Stimulated activated CD4-positive, alpha-beta T cell treated with anti-CD3 and anti-CD28 coated beads, Interleukin-12 subunit alpha, Interleukin-12 subunit beta, amount 100 ng/mL, for 4 hours (primary cell): ENCODE data around the gene STARD5.

Experiments
- DNase-seq: peaks from one replicate; pipeline ENCODE4 v3.0.0-alpha.2; 2020

STARD5 gene

GRCh38 chr15:81289910-81290309, 34.0 kb downstream of the STARD5 start:
- no peak for DNase-seq

GRCh38 chr15:81288616-81289015, 35.3 kb downstream of the STARD5 start:
- no peak for DNase-seq

GRCh38 chr15:81288040-81288439, 35.9 kb downstream of the STARD5 start:
- DNase-seq = no peak

DNA sequence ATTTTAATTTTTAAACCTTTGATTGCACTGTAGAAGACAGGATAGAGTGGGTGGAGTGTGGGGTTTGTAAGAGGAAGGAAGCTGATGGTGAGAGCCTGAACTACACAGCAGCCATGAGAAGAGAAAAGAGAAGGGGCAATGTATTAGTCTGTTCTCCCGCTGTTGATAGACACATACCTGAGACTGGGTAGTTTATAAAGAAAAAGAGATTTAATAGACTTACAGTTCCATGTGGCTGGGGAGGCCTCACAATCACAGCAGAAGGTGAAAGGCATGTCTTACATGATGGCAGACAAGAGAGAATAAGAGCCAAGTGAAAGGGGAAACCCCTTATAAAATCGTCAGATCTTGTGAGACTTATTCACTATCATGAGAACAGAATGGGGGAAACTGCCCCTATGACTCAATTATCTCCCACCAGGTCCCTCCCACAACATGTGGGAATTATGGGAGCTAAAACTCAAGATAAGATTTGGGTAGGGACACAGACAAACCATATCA, 37.3 kb downstream of the STARD5 start:
- DNase-seq = no peak

DNA sequence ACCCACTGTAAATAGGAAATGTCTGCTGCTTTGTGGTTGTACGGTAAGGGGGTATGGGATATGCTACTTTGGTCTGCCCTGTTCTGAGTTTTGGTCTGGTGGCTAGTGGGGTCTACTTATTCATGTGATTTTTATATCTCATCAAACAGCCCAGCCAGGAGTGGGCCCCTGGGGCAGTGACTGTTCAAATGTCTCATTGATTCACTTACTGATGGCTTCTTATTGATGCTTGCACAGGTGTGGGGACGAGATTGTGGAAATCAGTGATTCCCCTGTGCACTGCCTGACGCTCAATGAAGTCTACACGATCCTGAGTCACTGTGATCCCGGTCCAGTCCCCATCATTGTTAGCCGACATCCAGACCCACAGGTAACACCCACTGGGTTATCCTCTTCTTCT, 38.5 kb downstream of the STARD5 start:
- DNase-seq = no peak

- DNase-seq = no peak
Observed at GRCh38 chr15:81284256-81285031, 39.5 kb downstream of the STARD5 start.

DNA sequence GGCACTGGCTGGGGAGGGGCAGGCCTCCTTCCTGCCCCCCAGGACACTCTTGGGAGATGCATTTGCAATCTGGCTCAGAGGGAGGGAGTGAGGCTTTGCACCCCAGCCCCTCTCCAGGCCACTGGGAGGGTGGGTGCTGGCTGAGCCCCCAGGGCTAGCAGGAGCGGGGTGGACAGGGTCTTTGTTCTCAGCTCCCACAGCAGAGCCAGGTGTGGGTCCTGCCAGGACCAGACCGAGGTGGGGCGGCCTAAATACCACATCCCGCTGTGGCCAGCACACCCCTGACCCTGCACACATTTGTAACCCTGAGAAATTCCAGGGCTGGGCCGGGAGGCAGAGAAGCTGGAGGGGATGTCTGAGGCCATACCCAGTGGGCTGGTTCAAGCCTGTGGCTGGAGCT, 41.0 kb downstream of the STARD5 start:
- no peak for DNase-seq

DNA sequence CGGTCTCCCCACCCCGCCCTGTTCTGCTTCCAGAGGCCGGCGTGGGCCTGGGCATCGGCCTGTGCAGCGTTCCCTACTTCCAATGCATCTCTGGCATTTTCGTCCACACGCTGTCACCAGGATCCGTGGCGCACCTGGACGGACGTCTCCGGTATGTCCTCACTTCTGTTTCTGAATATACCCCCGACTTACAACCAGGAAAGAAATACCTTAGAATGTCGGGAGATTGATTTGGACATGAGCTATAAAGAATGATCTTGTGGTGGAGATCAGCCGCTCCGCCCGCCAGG, 41.4 kb downstream of the STARD5 start:
- DNase-seq = no peak

DNA sequence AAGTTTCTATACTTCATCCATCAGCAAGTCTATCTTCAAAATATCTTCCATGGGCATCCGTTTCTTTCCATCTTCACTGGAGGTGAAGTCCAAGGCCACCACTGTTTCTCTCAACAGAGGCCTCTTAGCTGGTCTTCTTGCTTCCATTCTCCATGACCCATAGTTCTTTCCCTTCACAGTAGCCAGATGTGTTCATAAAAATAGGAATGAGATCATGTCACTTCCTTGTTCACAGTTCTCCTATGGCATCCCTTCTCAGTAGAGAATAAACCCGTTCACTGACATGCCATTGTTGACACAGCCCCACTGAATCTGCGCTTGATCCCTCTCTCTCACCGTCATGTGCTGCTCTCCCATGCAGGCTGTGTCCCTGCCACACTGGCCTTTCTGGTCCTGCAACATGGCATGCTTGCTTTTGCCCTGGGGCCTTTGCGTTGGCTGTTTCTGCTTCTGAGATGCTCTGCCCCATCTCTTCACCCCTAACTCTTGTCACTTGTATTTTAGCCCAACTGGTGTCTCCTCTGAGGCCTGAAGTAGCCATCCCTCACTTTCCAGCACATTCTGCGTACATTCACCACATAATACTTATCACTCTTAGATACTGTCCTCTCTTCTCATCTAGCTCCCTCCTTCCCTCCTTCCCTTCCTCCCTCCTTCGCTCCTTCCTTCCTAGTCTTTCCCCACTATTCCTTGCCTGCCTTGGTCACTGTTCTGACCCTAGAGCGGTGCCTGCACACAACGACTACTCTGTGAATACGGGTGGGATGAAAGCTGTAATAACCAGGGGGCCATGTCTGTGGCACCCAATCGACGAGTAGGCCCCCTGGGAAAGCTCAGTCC, 42.0 kb downstream of the STARD5 start:
- no peak for DNase-seq

DNA sequence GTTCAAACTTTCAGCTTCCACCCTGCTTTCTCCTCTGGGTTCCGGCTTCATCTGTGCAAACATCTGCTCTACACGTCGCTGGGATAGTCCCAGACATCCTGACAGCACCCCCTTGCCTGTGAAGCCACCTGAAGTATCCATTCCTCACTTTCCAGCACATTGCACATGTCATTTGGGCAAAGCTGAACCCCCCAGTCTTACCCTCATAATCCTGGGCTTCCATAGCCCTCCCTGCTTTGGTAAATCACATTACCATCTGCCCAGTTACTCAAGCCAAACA, 42.5 kb downstream of the STARD5 start:
- DNase-seq = no peak

DNA sequence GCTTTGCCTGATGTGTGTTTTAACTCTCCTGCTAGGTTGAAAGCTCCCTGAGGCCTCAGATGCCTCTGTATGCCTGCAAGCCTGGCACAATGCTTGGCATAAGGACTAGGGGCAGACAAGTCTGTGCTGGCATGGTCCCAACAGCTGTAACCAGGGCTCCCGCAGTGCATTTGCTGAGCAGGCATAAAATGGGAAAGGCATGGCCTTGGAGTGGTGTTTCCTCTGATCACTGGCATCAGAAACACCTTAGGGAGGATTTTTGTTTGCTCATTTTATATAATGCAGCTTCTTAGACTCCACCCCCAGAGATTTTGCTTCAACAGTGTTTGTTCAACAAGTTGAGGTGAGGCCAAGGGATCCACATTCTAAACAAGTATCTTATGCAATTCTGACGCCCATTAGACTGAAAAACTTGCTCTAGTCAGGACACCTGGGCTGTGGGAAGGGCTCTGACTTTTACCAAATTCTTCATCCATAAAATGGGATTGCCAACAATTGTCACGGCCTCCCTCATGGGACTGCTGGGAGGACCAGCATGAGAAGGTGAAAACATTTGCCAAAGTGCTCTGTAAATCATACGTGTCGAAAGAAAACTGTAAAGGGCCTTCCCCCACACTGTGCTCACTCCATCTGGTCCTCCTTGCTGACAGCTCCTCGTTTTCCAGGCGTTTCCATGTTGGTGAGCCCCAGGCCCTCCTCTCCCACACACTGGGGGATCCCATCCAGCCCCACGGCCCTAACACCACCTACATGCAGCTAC, 43.1 kb downstream of the STARD5 start:
- DNase-seq = no peak

DNA sequence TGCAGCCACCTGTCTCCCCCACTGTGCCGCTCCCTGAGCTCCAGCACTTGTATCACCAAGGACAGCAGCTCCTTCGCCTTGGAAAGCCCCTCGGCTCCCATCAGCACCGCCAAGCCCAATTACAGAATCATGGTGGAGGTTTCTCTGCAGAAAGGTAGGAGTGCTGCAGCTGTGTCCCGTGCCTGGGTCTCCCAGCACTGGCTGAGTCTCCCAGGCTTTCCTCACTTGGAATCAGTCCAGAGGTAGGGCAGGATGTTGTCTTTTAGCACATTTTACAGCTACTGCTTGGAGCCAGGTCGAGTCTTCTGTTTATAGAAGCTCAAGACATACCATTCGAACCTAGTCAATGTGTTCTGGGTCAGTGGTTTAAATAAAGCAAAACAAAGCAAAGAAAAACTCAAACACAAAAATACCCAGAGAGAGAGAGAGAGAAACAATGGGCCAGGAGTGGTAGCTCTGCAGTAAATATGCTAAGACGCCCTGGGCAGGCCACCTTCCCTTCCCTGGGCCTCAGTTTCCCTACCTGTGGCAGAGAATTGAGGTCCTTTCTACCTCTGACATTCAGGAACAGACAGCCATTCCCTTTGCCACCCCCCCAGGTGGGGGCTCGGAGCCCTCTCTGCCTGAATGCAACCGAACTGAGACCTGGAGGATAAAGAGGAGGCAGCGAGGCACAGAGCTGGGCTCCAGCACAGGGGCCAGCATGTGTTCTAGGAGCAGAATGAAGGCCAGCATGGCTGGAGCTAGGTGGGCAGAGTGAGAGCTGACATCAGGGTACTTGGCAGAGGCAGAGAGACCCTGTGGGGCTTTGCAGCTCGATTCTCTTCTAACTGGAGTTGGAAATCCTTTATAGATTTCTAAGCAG, 44.1 kb downstream of the STARD5 start:
- no peak for DNase-seq

DNA sequence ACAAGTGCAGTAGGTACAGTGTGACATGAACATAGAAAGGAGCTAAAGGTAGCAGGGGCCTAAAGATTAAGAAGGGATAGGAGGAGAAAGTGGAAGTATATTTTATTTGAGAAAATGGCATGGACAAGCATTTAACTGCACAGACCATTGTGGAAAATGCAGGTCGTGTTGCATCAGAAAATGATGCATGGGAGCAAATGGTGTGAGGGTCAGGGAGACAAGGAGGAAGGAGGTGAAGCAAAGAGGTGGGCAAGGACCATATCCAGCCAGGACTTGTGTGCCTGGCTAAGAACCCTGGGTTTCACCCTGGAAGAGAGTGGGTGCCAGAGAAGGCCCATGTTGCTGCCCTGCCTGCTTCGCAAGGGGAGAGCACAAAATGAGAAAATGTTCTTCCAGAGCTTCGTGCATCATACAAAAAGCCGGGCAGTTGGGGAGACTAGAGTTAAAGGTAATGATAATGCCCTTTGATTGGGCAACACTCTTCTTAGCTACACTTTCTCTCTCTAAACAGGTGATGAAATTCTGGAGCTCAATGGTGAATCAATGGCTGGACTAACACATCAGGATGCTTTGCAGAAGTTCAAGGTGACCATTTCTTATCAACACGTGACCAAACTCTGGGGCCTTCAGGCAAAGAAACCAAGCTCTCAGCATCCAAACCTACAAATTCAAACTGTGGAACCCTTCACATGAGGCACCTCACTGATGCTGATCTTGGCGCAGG, 45.5 kb downstream of the STARD5 start:
- DNase-seq = no peak

DNA sequence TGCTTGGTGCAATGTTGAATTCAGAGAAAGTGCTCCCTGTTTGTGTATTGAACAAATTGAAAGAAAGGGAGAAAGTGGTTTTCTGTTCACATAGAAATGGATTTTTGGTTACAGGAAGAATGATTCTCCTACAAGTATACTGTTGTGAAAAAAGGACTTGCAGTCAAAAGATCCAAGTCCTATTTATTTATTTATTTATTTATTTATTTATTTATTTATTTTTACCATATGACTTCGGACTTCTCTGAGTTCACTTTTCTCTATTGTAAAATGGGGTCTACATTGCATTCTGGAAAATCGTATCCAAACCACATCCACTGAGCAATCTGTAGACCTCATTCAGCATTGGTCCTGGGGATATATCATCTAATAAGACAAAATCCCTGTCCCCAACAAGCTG, 46.1 kb downstream of the STARD5 start:
- DNase-seq = no peak

DNA sequence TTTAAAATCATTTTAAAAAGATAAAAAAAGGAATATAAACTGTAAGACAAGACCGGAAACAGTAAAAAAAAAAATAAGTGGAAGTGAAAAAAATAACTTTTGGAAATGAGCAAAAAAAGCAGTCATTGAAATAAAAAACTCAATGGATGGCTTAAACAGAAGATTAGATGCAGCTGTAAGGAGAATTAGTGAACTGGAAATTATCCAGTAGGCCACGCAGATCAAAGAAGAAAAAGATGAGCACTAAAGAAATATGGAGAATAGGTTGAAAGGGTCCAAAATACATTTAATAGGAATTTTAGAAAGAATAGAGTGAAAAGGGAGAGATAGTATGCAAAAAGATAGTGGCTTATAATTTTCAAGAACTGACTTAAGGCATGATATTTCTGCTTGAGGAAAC, 47.0 kb downstream of the STARD5 start:
- DNase-seq = no peak

GRCh38 chr15:81275711-81276392, 48.1 kb downstream of the STARD5 start:
- DNase-seq = no peak

- peak; percentile 82 for DNase-seq
Observed at GRCh38 chr15:81274931-81275707, 48.8 kb downstream of the STARD5 start.

DNA sequence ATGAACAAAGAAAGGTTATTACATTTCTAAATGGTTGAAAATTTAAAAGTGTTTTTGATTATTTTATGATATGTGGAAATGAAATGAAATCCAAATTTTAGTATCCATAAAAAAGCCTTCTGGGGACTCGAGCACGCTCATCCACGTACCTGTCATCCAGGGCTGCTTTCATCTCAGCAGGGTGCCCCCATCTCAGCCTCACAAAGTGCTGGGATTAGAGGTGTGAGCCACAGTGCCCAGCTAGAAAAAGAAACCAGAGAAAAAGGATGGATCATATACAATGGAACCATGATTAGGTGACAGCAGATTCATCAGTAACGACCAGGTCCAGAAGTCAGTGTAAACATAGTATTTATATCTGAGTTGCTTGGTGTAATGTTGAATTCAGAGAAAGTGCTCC, 49.7 kb downstream of the STARD5 start:
- DNase-seq = no peak

DNA sequence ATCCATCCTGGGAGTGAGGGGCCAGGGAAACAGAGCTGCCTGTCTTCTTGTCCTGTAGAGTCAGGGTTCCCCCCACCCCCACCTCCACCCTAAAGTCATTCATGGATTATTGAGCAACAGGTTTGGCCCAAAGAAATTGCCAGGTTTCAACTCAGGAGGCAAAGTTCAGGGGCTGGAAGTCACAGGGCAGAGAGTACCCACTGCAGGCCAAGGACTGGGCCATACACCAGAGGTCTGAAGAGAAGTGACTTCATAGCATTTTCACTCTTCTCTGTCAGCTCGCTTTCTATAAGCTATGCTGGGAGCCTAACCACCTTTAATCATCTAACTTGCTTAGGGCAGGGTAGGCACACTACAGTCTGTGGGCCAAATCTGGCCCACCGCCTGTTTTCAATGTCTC, 50.1 kb downstream of the STARD5 start:
- no peak for DNase-seq

- no peak for DNase-seq
Observed at GRCh38 chr15:81273200-81273599, 50.7 kb downstream of the STARD5 start.
